GM18499 (cell line): ENCODE measurements around the gene XCL1.

ENCODE experiments used
- ATAC-seq: cut with Tn5 transposase; IDR thresholded peaks from one replicate; pipeline ENCODE4 v1.9.1; 2021; ENCODE audit warnings: moderate number of reproducible peaks; ENCODE audit not compliant: insufficient read depth, unreplicated experiment

Gene XCL1

DNA sequence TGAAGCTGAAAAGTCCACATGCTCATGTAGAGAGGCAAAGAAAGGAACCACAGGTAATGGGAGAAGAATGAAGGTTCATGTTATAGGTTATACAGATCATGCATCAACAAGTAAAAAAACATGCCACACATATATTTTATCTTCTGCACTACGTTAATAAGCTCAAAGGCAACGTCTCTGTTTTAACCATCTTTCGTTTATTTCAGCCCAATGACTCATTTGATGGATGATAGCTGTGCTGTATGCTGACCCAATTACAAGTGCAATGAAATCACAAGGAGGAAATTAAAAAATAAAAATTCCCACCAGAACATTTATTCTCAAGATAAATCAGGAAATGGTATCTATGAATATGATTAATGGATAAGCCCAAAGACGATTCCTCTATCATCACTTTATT, 24.6 kb downstream of the XCL1 start:
- ATAC-seq = no peak

DNA sequence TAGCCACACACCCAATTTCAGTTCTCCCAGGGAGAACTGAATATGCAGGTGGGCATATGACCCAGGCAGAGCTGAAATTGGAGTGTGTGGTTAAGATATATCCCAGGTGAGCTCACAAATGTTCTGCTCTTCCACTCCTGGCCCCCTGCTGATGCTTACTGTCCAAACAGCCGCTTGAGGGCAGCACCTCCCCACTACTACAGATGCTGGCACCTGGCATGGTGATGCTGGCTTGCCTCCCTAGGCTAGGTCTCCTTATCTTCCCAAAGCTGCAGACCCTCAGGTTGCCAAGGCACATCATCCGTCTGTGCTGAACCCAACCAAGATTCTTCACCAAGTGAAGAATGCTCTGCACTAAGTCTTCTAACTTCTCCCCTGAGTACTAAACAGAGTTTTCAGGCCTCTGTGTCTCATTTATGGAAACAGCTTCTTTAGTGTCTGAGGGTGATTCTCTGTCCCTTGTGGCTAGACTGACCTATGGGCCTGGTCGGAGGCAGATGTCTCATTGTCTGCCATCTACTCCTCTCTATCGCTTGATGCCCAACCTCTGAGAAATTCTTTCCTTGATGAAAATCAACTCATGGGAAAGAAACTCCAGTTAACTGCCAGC, 27.2 kb downstream of the XCL1 start:
- ATAC-seq = no peak

DNA sequence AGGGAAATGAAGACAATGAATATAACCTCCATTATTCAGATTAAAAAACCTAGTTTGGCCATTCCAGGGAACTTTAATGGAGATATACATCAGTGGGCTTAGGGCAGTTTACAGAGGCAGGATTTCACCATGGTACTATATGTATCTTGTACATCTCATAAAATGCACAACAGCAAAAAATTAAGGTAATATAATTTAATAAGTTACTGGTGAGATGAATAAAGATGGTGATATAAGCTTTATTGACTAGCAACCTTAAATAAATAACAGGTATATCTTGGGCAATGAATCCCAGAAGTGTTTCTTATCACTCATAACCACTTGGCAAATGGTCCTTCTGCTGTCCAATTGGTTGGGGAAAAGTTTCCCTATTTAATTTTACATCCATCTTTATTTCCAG, 29.0 kb downstream of the XCL1 start:
- no peak for ATAC-seq

- ATAC-seq = no peak
These were observed 29.7 kb downstream of the XCL1 start for GRCh38 chr1:168606096-168606495.

DNA sequence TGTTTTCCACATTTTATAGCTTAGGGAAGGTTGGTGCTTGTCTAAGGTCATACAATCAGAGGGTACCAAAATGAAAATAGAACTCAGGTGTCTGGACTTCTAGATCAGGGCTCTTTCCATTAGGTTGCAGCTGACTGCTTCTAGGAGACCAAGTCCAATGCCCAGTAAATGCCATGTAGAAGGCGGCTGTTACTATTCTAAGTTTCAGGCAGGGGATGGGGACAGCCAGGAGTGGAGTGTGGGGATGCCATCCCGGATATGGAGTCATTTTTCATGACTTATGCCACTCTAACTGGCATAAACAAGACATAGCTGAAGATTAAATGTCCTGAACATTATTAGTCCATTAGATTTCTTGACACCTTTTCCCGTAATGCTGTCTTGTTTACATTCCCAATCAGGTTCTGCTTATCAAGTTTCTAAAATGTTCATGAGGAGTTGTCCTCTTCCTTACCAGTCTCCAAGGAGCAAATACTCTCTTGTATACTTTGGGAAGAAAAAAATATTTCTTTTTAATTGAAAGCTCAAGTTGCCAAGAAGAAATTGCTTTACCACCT, 31.5 kb downstream of the XCL1 start:
- ATAC-seq = no peak

- ATAC-seq = no peak
These were observed 32.7 kb downstream of the XCL1 start for GRCh38 chr1:168608796-168609715.

GRCh38 chr1:168609741-168610510, 33.5 kb downstream of the XCL1 start:
- no peak for ATAC-seq

GRCh38 chr1:168613038-168613451, 36.6 kb downstream of the XCL1 start:
- no peak for ATAC-seq

GRCh38 chr1:168613691-168614231, 37.4 kb downstream of the XCL1 start:
- ATAC-seq = no peak

DNA sequence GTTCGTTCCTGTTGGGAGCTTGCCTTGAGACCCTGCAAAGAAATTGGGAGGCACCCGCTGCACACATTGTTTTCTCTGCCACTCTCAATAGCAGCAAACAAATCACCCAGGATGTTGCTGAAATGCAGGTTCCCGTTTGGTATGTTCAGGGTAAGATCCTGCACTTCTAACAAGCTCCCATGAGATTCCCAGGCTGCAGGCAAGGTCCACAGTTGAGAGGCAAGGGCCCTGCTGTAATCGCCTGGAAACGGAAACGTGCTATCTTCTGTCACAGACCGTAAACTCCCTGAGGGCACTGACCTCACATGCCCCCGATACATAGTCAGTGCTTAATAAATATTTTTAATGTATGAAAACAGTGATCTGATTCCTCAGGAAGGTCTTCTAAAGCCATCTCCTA, 37.8 kb downstream of the XCL1 start:
- no peak for ATAC-seq

DNA sequence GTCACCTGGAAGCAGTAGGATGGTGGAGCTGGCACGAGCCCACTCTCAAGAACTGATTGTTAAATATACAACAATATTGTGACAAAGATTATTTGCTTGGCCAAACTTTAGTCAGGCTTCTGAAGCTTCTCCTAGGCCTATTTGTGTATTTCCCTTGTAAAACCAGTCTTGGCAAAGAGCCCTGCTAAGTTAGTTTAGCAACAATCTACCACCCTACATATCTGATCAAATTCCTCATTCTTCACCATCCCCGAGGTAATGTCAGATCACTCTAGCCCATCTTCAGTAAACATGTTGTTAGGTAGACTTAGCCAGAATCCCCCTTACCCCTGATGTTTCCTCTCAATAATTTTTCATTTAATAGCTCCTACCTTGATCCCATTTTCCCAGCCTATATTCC, 39.6 kb downstream of the XCL1 start:
- ATAC-seq = no peak

GRCh38 chr1:168617974-168618750, 41.8 kb downstream of the XCL1 start:
- no peak for ATAC-seq

DNA sequence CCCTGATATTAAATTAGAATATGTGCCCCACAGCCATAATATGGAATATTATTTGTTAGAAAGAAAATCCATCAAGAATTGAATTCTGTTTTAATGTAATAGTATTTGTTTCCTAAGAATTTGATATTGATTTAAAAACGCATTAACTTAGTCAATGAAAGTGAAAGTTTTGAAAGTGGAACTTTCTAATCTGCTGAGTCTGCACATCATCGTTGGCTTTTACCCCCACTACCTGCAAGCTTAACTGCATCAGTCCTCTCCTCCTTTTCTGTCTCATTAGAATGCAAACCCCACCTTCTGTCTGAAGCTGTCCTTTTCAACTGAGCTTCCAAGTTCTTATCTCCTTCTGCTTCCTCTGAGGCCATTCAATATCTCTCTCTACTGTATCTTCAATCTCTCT, 42.5 kb downstream of the XCL1 start:
- ATAC-seq = no peak

- ATAC-seq = no peak
These were observed 45.0 kb downstream of the XCL1 start for GRCh38 chr1:168621356-168621755.

GRCh38 chr1:168623003-168623828, 46.8 kb downstream of the XCL1 start:
- no peak for ATAC-seq

GRCh38 chr1:168623831-168624230, 47.4 kb downstream of the XCL1 start:
- ATAC-seq = no peak

DNA sequence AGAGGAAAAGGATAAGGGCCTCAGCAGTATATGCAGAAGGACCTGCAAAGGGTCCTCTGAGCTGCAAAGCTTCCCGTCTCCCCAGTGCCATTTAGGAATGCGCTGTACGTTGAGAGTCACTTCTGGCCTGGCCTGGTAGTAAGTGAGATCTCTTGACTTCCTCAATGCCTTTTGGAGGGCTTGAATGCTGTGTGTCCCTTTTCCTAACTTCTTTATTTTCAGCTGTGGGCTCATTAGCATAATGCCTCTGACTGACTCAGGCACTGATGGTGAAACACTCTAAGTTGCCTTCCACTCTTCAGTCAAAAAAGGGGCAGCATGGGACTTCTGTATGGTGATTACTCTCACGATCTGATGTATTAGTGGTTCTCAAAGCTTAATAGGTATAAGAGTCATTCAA, 49.9 kb downstream of the XCL1 start:
- no peak for ATAC-seq

DNA sequence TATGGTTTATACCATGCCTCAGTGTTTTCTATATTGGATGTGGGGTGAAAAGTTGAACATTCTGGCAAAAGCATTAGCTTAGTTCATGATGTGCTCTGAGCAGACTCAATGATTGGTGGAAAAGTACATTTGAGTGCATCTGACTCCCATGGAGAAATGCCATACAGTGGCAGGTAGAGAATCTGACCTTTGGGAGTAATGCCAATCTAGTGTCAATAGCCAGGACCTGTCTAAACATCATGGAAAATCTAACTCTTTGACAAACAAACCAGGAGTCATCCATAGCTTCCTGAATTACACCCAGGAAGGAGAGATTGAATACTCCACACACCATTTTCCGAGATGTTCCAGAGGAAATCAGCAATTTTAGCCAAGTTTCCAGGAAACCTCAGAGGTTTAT, 51.0 kb downstream of the XCL1 start:
- no peak for ATAC-seq

- ATAC-seq = no peak
These were observed 52.4 kb downstream of the XCL1 start for GRCh38 chr1:168628807-168629206.
